Measurements from ENCODE around the gene TOGARAM1. TPM values are rescaled to one million over a fixed set of nuclear protein-coding genes. Genes with fewer than 3 reads are reported as not detected.

TOGARAM1 gene
- total RNA-seq, 2 experiments from 2014 or later, result 5.5 to 7.9 TPM

DNA sequence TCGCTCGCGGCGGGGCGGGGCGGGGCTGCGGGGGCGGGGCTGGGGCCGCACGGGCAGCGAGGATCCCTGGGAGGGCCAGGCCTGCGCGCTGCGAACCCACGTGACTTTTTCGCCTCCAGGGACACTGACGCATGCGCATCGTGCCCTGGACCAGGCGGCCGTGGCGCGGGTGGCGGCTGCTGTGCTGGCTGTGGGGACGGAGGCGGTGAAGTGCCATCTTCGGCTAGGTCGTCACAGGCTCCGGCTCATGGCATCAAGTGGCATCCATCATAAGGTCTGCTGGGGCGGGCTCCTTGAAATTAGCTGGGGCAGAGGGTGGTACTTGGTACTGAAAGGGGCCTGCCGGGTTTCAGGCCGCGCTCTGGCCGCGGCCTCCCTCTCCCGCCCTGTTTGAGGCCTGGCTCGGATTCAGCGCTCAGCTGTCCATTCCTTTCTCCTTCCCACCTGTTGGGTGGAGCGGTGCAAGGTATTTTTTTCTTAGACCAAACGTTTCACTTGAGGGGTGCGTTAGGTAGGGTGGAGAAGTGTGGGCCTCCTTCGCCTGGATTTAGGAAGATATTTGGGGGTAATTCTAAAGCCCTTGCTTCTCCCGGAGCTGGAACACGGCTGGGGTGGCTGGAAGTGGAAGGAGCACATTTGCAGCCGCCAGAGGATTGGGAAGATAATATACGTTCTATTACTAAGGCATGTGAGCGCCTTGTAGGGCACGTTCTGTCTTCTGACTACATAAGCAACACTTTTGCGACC lies 122.2 kb downstream of the TOGARAM1 start, which contains the start of gene PRPF39:
Gene PRPF39, plus strand, starts transcription at position 141 of the 747 bp plus-strand sequence. CDS start 11,124 bp downstream, outside the sequence.
- Mint-ChIP-seq H3K27ac (peak within 1 kb of the TSS; percentile 94), H3K36me3 (ENCODE audit: low read depth) (peaks cover 14% of the 10 kb centered on the region), H3K4me3 (peak within 1 kb of the TSS; percentile 93), H3K27me3 (no peaks in the 10 kb centered on the region), H3K4me1 (ENCODE audit: low read depth) (peaks cover 47% of the 10 kb centered on the region), H3K9me3 (no peaks in the 10 kb centered on the region)
- intact Hi-C loops (cut with micrococcal nuclease), result loop anchor here (10.0 kb wide), 1 partner anchor 189 kb away; a partner anchor contains a TSS
- TF ChIP-seq, protein P1, sequence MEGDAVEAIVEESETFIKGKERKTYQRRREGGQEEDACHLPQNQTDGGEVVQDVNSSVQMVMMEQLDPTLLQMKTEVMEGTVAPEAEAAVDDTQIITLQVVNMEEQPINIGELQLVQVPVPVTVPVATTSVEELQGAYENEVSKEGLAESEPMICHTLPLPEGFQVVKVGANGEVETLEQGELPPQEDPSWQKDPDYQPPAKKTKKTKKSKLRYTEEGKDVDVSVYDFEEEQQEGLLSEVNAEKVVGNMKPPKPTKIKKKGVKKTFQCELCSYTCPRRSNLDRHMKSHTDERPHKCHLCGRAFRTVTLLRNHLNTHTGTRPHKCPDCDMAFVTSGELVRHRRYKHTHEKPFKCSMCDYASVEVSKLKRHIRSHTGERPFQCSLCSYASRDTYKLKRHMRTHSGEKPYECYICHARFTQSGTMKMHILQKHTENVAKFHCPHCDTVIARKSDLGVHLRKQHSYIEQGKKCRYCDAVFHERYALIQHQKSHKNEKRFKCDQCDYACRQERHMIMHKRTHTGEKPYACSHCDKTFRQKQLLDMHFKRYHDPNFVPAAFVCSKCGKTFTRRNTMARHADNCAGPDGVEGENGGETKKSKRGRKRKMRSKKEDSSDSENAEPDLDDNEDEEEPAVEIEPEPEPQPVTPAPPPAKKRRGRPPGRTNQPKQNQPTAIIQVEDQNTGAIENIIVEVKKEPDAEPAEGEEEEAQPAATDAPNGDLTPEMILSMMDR (IDR thresholded peaks at IDR 0.05), result no peak
- ATAC-seq, result peak; percentile 97
- DNase-seq, result peak; percentile 95
- ChIA-PET POLR2A (interaction anchor here (0.5 to 3.1 kb wide), 9 partner anchors 10 to 187 kb away, joined by 3 to 21 read pairs (median 4); partner anchors contain the start of genes FANCM, FKBP3, KLHL28 and TOGARAM1), CTCF (interaction anchor here (0.9 to 1.1 kb wide), 2 partner anchors 122 to 170 kb away, joined by 3 to 4 read pairs; partner anchors contain the start of genes KLHL28 and TOGARAM1)

DNA sequence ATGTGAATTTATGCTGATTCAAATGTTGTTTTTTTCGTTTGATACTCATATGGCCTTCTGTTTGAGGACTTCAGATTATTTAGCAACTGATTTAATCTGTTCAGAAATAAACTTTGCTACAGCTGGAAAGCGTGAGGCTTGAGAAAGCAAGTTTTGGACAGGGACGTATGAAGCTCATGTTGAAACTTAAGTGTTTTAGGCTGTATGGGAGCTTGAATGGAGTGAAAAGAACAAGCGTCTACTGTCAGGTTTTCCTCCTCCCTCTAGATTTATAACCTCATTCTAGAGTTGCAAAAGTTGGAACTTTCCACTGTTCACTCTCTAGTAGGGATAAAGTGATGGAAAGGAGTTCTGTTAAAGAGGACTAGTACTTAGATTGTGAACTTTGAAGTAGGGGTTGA lies 123.0 kb downstream of the TOGARAM1 start:
- H3K4me1 Mint-ChIP-seq (ENCODE audit: low read depth), result peaks cover 55% of the 10 kb centered on the region
- CTCF ChIA-PET, result interaction anchor here (1.1 kb wide), 1 partner anchor 123 kb away, joined by 4 read pairs; the partner anchor contains the start of genes KLHL28 and TOGARAM1
- DNase-seq, result no peak
- peaks cover 14% of the 10 kb centered on the region for H3K36me3 Mint-ChIP-seq (ENCODE audit: low read depth)
- peak overlapping the region; percentile 93 for H3K4me3 Mint-ChIP-seq
- intact Hi-C loops (cut with micrococcal nuclease), result loop anchor here (5.0 to 10.0 kb wide), 2 partner anchors 123 to 190 kb away; partner anchors contain the start of genes KLHL28 and TOGARAM1
- ATAC-seq, result no peak
- H3K27ac Mint-ChIP-seq, result peak overlapping the region; percentile 94
- TF ChIP-seq, protein P1 (IDR thresholded peaks at IDR 0.05), result no peak
- POLR2A ChIA-PET, result interaction anchor here (0.5 to 3.1 kb wide), 6 partner anchors 11 to 123 kb away, joined by 3 to 21 read pairs (median 4); partner anchors contain the start of genes FANCM, FKBP3, KLHL28 and TOGARAM1
- H3K9me3 Mint-ChIP-seq, result no peaks in the 10 kb centered on the region
- no peaks in the 10 kb centered on the region for H3K27me3 Mint-ChIP-seq

DNA sequence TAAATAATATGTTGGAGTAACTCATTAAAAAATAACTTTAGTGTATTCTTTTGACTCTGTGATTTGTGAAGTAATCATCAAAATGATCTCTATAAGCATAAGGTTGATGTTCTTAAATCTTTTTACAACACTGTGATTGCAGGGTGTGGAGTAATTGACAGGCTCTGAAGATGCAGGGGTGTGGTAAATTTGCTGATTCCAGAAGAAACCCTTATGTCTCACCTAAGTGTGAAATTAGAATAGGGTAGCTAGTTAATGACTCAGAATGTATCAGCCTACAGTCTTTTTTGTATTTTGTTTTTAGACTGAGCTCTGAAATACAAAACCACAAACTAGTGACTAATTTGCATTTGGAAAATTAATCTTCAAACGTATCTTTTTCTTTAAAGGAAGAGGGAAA lies 127.8 kb downstream of the TOGARAM1 start:
- DNase-seq (peak; percentile 27), ATAC-seq (peak; percentile 98)
- CTCF ChIA-PET, result no interaction called here
- Mint-ChIP-seq H3K9me3 (no peaks in the 10 kb centered on the region), H3K27ac (peak overlapping the region; percentile 89), H3K27me3 (no peaks in the 10 kb centered on the region), H3K36me3 (ENCODE audit: low read depth) (peaks cover 30% of the 10 kb centered on the region), H3K4me1 (ENCODE audit: low read depth) (peaks cover 74% of the 10 kb centered on the region), H3K4me3 (peak overlapping the region; percentile 24)
- TF ChIP-seq, protein P1 (IDR thresholded peaks at IDR 0.05), result no peak
- intact Hi-C loops (cut with micrococcal nuclease), result loop anchor here (2.0 to 10.0 kb wide), 3 partner anchors 45 to 195 kb away; partner anchors contain the start of genes FANCM, FKBP3, KLHL28 and TOGARAM1
- POLR2A ChIA-PET, result interaction anchor here (0.6 to 1.1 kb wide), 3 partner anchors 41 to 128 kb away, joined by 3 to 5 read pairs (median 4); partner anchors contain the start of genes FKBP3, KLHL28 and TOGARAM1

DNA sequence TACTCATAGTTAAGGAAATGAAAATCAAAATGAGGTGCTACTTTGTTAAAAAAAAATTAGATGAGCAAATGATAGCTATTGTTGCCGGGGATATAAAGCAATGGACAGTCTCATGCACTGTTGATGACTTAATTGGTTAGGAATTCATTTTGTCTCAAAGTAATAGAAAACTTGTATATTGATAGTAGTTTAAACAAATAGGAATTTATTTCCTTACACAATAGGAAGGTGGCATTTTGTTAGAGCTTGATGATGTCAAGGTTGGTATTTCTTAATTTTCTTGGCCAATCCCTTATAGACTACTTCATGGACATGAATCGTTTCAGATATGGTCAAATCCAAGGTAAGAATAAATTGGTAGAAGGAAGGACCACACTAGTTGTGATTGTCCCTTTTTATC lies 129.7 kb downstream of the TOGARAM1 start:
- DNase-seq (no peak), ATAC-seq (no peak)
- H3K27me3 Mint-ChIP-seq, result no peaks in the 10 kb centered on the region
- TF ChIP-seq, protein P1 (IDR thresholded peaks at IDR 0.05), result no peak
- no peak overlapping the region for H3K27ac Mint-ChIP-seq
- intact Hi-C loops (cut with micrococcal nuclease), result loop anchor here (2.0 kb wide), 1 partner anchor 43 kb away; the partner anchor contains the start of genes FANCM and FKBP3
- H3K36me3 Mint-ChIP-seq (ENCODE audit: low read depth), result peaks cover 36% of the 10 kb centered on the region
- CTCF ChIA-PET, result no interaction called here
- POLR2A ChIA-PET, result no interaction called here
- H3K4me1 Mint-ChIP-seq (ENCODE audit: low read depth), result peaks cover 64% of the 10 kb centered on the region
- no peaks in the 10 kb centered on the region for H3K9me3 Mint-ChIP-seq
- H3K4me3 Mint-ChIP-seq, result no peak overlapping the region

Measured in activated CD8-positive, alpha-beta T cell treated with anti-CD3 and anti-CD28 coated beads for 36 hours (primary cell).